HEK293T (cell line): ENCODE results near the gene HTD2.
"Not testable (repeated sequence)": the region's sequence is repeated elsewhere in the genome, so short reads cannot be mapped to it uniquely, and the experiment has no call there.

ENCODE experiments used
- CTCF ChIA-PET: fragments of 350-600 bp; formaldehyde crosslinking; extraction: SDS; loops from one replicate; lab custom pipeline; 2021; ENCODE audit warnings: antibody characterized with exemption, inconsistent platforms; lab: Yijun Ruan, JAX
- POLR2A ChIA-PET: fragments of 350-600 bp; formaldehyde crosslinking; extraction: SDS; loops from one replicate; lab custom pipeline; 2020; ENCODE audit warnings: antibody characterized with exemption, inconsistent platforms; lab: Yijun Ruan, JAX
- DNase-seq: peaks from one replicate; pipeline ENCODE4 v3.0.0; 2012; ENCODE audit warnings: mixed read lengths; ENCODE audit errors: extremely low spot score
- ARNT ChIP-seq: fragments of 450-650 bp; IDR thresholded peaks from 2 replicates; pipeline ENCODE4 v1.6.1; 2017; ENCODE audit warnings: mild to moderate bottlenecking
- BHLHE40 ChIP-seq: fragments of 450-650 bp; IDR thresholded peaks from 2 replicates; pipeline ENCODE4 v1.6.1; 2016; ENCODE audit warnings: mild to moderate bottlenecking, moderate library complexity, borderline replicate concordance
- CTBP1 ChIP-seq: fragments of 450-650 bp; IDR thresholded peaks from 2 replicates; pipeline ENCODE4 v1.6.1; 2016; ENCODE audit warnings: borderline replicate concordance
- ELF4 ChIP-seq: fragments of 450-650 bp; IDR thresholded peaks from 2 replicates; pipeline ENCODE4 v1.6.1; 2017; ENCODE audit warnings: antibody characterized with exemption
- FOXA1 ChIP-seq: fragments of 450-650 bp; IDR thresholded peaks from 2 replicates; pipeline ENCODE4 v1.6.1; 2016; ENCODE audit warnings: mild to moderate bottlenecking
- FOXK2 ChIP-seq: fragments of 450-650 bp; IDR thresholded peaks from 2 replicates; pipeline ENCODE4 v1.6.1; 2016; ENCODE audit warnings: mild to moderate bottlenecking
- FOXM1 ChIP-seq: fragments of 450-650 bp; IDR thresholded peaks from 2 replicates; pipeline ENCODE4 v1.6.1; 2017; ENCODE audit warnings: mild to moderate bottlenecking, borderline replicate concordance
- HDGF ChIP-seq: fragments of 450-650 bp; IDR thresholded peaks from 2 replicates; pipeline ENCODE4 v1.6.1; 2017; ENCODE audit warnings: antibody characterized with exemption, borderline replicate concordance
- L3MBTL2 ChIP-seq: fragments of 450-650 bp; conservative IDR thresholded peaks from 2 replicates; pipeline ENCODE4 v1.6.1; 2016; ENCODE audit warnings: mild to moderate bottlenecking
- LEF1 ChIP-seq: fragments of 450-650 bp; IDR thresholded peaks from 2 replicates; pipeline ENCODE4 v1.6.1; 2017; ENCODE audit warnings: mild to moderate bottlenecking, borderline replicate concordance
- NFRKB ChIP-seq: fragments of 450-650 bp; IDR thresholded peaks from 2 replicates; pipeline ENCODE4 v1.6.1; 2016; ENCODE audit warnings: mild to moderate bottlenecking, moderate library complexity
- SP1 ChIP-seq: fragments of 450-650 bp; IDR thresholded peaks from 2 replicates; pipeline ENCODE4 v1.6.1; 2017
- SUZ12 ChIP-seq: fragments of 450-650 bp; IDR thresholded peaks from 2 replicates; pipeline ENCODE4 v1.6.1; 2016; ENCODE audit warnings: mild to moderate bottlenecking
- TARDBP ChIP-seq: fragments of 450-650 bp; IDR thresholded peaks from 2 replicates; pipeline ENCODE4 v1.6.1; 2016
- ZNF384 ChIP-seq: fragments of 450-650 bp; IDR thresholded peaks from 2 replicates; pipeline ENCODE4 v1.6.1; 2016
- TF ChIP-seq, protein P1 (sequence below): fragments of 450-650 bp; IDR thresholded peaks from 2 replicates; pipeline ENCODE4 v1.6.1; 2016

HTD2 gene

DNA sequence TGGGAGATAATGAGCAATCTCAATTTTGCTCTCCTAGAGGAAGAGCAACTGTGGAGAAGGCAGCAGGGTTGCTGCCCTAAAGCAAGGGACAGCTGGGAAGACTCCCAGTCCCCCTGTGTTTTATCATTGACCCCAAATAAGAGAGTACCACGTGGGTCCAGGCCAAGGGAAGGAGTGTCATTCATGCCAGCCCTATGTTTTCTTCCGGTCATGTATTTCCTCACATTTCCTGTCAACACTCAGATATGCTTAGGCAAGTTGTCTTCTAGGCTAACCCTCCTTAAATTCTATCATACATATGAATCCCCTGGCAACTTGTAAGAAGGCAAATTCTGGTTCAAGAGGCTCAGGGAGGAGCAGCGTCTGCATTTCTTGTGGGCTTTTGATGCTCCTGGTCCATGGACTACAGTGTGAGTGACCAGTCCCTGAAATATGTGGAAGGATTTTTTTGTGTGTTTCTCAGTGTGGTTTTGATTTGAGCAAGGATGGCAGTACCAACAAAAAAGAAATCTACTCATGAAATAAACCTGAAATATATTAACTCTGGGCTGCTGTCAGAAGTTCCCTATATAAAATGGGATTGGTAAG is 32.2 kb upstream of the HTD2 start:
- POLR2A ChIA-PET, result no interaction called here
- TF ChIP-seq NFRKB (no peak), HDGF (no peak), FOXM1 (no peak), ELF4 (no peak), ARNT (no peak), FOXA1 (no peak), BHLHE40 (no peak), LEF1 (no peak), CTBP1 (no peak), FOXK2 (no peak), SP1 (no peak), SUZ12 (no peak), L3MBTL2 (no peak), ZNF384 (no peak), TARDBP (no peak)
- TF ChIP-seq, protein P1, sequence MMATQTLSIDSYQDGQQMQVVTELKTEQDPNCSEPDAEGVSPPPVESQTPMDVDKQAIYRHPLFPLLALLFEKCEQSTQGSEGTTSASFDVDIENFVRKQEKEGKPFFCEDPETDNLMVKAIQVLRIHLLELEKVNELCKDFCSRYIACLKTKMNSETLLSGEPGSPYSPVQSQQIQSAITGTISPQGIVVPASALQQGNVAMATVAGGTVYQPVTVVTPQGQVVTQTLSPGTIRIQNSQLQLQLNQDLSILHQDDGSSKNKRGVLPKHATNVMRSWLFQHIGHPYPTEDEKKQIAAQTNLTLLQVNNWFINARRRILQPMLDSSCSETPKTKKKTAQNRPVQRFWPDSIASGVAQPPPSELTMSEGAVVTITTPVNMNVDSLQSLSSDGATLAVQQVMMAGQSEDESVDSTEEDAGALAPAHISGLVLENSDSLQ, result no peak
- no peak for DNase-seq
- CTCF ChIA-PET, result no interaction called here

DNA sequence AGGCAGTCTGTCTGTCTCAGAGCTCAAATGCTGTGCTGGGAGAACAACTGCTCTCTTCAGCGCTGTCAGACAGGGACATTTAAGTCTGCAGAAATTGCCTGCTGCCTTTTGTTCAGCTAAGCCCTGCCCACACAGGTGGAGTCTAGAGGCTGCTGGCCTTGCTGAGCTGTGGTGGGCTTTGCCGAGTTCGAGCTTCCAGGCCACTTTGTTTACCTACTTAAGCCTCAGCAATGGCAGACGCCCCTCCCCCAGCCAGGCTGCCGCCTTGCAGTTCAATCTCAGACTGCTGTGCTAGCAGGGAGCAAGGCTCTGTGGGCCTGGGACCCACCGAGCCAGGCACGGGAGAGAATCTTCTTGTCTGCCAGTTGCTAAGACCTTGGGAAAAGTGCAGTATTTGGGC is 25.3 kb upstream of the HTD2 start:
- POLR2A ChIA-PET, result no interaction called here
- TF ChIP-seq ZNF384 (no peak), LEF1 (no peak), ARNT (no peak), ELF4 (no peak), SUZ12 (no peak), L3MBTL2 (no peak), SP1 (no peak), NFRKB (no peak), CTBP1 (no peak), FOXK2 (no peak), FOXA1 (no peak), TARDBP (no peak), BHLHE40 (no peak), HDGF (no peak), FOXM1 (no peak)
- TF ChIP-seq, protein P1, result no peak
- CTCF ChIA-PET, result interaction anchor here (0.7 kb wide), 1 partner anchor 23 kb away, joined by 3 read pairs; no protein-coding TSS in a partner anchor
- DNase-seq, result no peak

DNA sequence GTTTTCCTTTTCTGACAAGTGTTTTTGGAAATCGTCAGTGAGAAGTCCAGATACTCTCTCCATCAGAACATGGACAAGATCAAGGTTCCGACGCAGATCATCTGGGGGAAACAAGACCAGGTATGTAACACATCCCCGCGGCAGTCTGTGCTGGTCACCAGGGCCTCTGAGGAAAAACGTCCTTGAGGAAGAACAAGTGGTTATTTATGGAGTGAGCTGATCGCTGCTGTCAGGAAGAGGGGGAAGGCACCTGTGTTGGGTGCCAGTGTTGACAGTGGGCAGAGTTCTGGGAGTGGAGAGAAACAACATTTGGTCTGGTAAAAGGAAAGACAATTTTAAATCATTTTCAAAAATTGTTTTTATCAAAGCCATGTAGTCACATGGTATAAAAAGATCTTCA is 21.0 kb upstream of the HTD2 start:
- TF ChIP-seq, protein P1, result no peak
- POLR2A ChIA-PET, result no interaction called here
- DNase-seq, result no peak
- CTCF ChIA-PET, result interaction anchor here (1.0 kb wide), 1 partner anchor 21 kb away, joined by 4 read pairs; the partner anchor contains the start of gene HTD2

DNA sequence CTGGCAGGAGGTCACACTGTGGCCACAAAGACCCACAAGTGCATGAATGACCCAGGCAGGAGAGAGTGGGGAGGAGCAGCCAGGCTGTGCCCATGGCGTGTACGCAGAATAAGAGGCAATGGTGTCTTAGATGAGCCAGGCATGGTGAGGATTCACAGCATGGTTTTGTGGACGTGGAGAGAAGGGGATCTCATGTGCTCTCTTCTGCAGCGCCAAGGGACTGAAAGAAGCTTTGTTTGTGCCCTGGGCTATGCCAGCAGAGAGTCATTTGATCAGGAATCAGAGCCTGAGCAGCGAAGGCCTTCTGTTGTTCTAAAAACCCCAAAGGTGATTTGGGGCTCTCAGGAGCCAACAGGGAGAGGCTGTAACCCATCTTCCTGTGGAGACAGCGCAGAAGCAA is 19.0 kb upstream of the HTD2 start:
- ChIA-PET POLR2A (no interaction called here), CTCF (no interaction called here)
- TF ChIP-seq HDGF (no peak), CTBP1 (no peak), FOXA1 (no peak), FOXK2 (no peak), TARDBP (no peak), ELF4 (no peak), ARNT (no peak), L3MBTL2 (no peak), NFRKB (no peak), SP1 (no peak), LEF1 (no peak), BHLHE40 (no peak), ZNF384 (no peak), FOXM1 (no peak), SUZ12 (no peak)
- TF ChIP-seq, protein P1, result no peak
- no peak for DNase-seq

DNA sequence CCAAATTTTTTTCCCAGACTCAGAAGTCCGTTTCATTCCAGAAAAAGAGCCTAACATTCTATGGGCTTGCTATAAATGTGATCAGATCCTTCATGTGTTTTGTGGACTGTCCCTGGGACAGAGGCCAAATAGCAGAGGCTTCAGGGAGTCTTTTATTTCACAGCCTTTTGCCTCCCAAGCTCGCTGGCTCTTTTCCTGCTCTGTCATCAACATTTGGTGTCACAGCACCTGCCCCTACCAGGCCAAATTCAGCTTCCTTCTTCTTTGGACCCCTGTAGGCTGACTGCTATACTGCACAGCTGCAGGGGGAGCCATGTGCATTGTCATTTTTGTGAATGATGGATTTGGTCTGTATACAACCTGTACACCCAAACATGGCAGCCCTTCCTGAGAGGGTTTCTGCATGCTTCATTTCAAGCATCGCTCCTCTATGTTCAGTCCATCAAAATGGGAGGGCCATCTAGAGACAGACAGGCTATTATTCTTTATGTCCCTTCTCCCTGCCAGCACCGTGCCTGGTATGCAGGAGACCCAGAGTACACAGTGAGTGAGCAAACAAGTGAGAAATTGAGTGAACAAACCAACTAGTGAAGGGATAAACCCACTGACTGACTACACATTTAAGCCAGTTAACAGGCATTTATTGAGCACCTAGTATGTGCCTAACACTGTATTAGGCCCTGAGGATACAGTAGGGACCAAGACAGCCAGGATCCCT is 18.1 kb upstream of the HTD2 start:
- ChIA-PET CTCF (interaction anchor here (0.6 kb wide), 1 partner anchor 243 kb away, joined by 8 read pairs; no protein-coding TSS in a partner anchor), POLR2A (no interaction called here)
- TF ChIP-seq CTBP1, result no peak
- no peak for TF ChIP-seq HDGF
- TF ChIP-seq TARDBP, result no peak
- no peak for TF ChIP-seq ELF4
- TF ChIP-seq SP1, result no peak
- no peak for TF ChIP-seq L3MBTL2
- no peak for TF ChIP-seq LEF1
- TF ChIP-seq ARNT, result no peak
- TF ChIP-seq FOXK2, result no peak
- no peak for TF ChIP-seq NFRKB
- no peak for TF ChIP-seq ZNF384
- TF ChIP-seq FOXM1, result no peak
- TF ChIP-seq FOXA1, result no peak
- no peak for TF ChIP-seq SUZ12
- no peak for TF ChIP-seq BHLHE40
- TF ChIP-seq, protein P1, result no peak
- DNase-seq, result peak; percentile 31

DNA sequence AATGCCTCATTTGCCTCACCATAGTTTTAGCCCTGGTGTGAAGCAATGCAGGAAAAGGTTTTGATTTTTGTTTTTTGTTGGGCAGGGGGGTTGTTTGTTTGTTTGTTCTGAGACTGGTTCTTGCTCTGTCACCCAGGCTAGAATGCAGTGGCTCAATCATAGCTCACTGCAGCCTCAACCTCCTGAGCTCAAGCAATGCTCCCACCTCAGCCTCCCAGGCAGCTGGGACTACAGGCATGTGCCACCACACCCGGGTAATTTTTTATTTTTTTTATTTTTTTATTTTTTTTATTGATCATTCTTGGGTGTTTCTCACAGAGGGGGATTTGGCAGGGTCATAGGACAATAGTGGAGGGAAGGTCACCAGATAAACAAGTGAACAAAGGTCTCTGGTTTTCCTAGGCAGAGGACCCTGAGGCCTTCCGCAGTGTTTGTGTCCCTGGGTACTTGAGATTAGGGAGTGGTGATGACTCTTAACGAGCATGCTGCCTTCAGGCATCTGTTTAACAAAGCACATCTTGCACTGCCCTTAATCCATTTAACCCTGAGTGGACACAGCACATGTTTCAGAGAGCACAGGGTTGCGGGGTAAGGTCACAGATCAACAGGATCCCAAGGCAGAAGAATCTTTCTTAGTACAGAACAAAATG is 17.2 kb upstream of the HTD2 start:
- POLR2A ChIA-PET, DNase-seq: not testable (repeated sequence)
- CTCF ChIA-PET, result interaction anchor here (0.6 kb wide), 1 partner anchor 242 kb away, joined by 8 read pairs; no protein-coding TSS in a partner anchor

DNA sequence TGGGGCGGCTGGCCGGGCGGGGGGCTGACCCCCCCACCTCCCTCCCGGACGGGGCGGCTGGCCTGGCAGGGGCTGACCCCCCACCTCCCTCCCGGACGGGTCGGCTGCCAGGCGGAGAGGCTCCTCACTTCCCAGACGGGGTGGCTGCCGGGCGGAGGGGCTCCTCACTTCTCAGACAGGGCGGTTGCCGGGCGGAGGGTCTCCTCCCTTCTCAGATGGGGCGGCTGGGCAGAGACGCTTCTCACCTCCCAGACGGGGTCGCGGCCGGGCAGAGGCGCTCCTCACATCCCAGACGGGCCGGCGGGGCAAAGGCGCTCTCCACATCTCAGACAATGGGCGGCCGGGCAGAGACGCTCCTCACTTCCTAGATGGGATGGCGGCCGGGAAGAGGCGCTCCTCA is 15.9 kb upstream of the HTD2 start:
- CTCF ChIA-PET, POLR2A ChIA-PET, DNase-seq: not testable (repeated sequence)
